Activated CD8-positive, alpha-beta memory T cell treated with anti-CD3 and anti-CD28 coated beads for 36 hours (primary cell): ENCODE results near the gene WDR83. TPM values are rescaled to one million over a fixed set of nuclear protein-coding genes. Genes with fewer than 3 reads are reported as not detected.

Source experiments
- CTCF ChIA-PET: fragments of 350-600 bp; sonication (Branson Sonifier 250); formaldehyde crosslinking; loops from one replicate; lab custom pipeline; 2021; ENCODE audit warnings: antibody characterized with exemption; lab: Charles Lee
- POLR2A ChIA-PET: fragments of 350-600 bp; sonication (Branson Sonifier 250); formaldehyde crosslinking; loops from one replicate; lab custom pipeline; 2021; ENCODE audit warnings: antibody characterized with exemption; lab: Charles Lee
- total RNA-seq, 2 experiments: library from RNA; stranded (reverse); gene quantifications; one replicate each; pipeline ENCODE4 v1.2.3, GENCODE V29; 2021

Gene WDR83
- total RNA-seq, 2 experiments from 2014 or later: 22.4 to 23.7 TPM

- POLR2A ChIA-PET: interaction anchor here (0.6 kb wide), 1 partner anchor 15 kb away, joined by 3 read pairs; no protein-coding TSS in a partner anchor
- CTCF ChIA-PET: interaction anchor here (1.5 to 2.9 kb wide), 4 partner anchors 8 to 31 kb away, joined by 5 to 10 read pairs (median 8); partner anchors contain the start of gene DHPS
Observed at GRCh38 chr19:12670159-12670928, 3.7 kb downstream of the WDR83 start.

- ChIA-PET CTCF (interaction anchor here (0.6 to 2.9 kb wide), 11 partner anchors 8 to 213 kb away, joined by 3 to 9 read pairs (median 4); partner anchors contain the start of genes DHPS, FBXW9 and TNPO2), POLR2A (interaction anchor here (1.0 kb wide), 1 partner anchor 9 kb away, joined by 3 read pairs; the partner anchor contains the start of gene DHPS)
Observed at GRCh38 chr19:12672744-12673143, 6.1 kb downstream of the WDR83 start.

- ChIA-PET CTCF (interaction anchor here (1.1 kb wide), 1 partner anchor 35 kb away, joined by 6 read pairs; no protein-coding TSS in a partner anchor), POLR2A (no interaction called here)
Observed at GRCh38 chr19:12675399-12675798, 8.8 kb downstream of the WDR83 start.

- POLR2A ChIA-PET: no interaction called here
- CTCF ChIA-PET: interaction anchor here (1.1 to 1.4 kb wide), 5 partner anchors 10 to 172 kb away, joined by 3 to 9 read pairs (median 3); partner anchors contain the start of genes MAN2B1 and WDR83
Observed at GRCh38 chr19:12675940-12676339, 9.3 kb downstream of the WDR83 start.

- ChIA-PET CTCF (interaction anchor here (0.6 to 1.4 kb wide), 7 partner anchors 10 to 443 kb away, joined by 3 to 9 read pairs (median 3); partner anchors contain the start of genes MAN2B1, TRIR and WDR83), POLR2A (no interaction called here)
Observed at GRCh38 chr19:12676384-12676792, 9.8 kb downstream of the WDR83 start.

GRCh38 chr19:12676928-12677327 lies 10.3 kb downstream of the WDR83 start:
- ChIA-PET CTCF (interaction anchor here (0.6 to 2.2 kb wide), 8 partner anchors 8 to 444 kb away, joined by 3 to 10 read pairs (median 3); partner anchors contain the start of genes MAN2B1, TRIR and WDR83), POLR2A (no interaction called here)

- CTCF ChIA-PET: interaction anchor here (2.2 kb wide), 1 partner anchor 9 kb away, joined by 10 read pairs; a partner anchor contains a TSS
- POLR2A ChIA-PET: interaction anchor here (0.5 to 0.7 kb wide), 4 partner anchors 17 to 829 kb away, joined by 3 to 4 read pairs (median 3); no protein-coding TSS in a partner anchor
Observed at GRCh38 chr19:12678039-12678438, 11.4 kb downstream of the WDR83 start.

- POLR2A ChIA-PET: interaction anchor here (0.8 to 1.6 kb wide), 2 partner anchors 113 to 1245 kb away, joined by 3 to 5 read pairs; partner anchors contain the start of gene PRKCSH
- CTCF ChIA-PET: interaction anchor here (1.1 to 1.8 kb wide), 3 partner anchors 9 to 98 kb away, joined by 3 to 6 read pairs (median 5); partner anchors contain the start of gene TRIR
Observed at GRCh38 chr19:12680034-12680433, 13.4 kb downstream of the WDR83 start.

- CTCF ChIA-PET: interaction anchor here (0.6 to 1.8 kb wide), 9 partner anchors 9 to 118 kb away, joined by 3 to 9 read pairs (median 4); partner anchors contain the start of genes FBXW9, JUNB, MAN2B1 and WDR83
- POLR2A ChIA-PET: interaction anchor here (0.6 to 1.6 kb wide), 11 partner anchors 9 to 1306 kb away, joined by 3 to 7 read pairs (median 4); partner anchors contain the start of gene TNPO2
Observed at GRCh38 chr19:12681074-12681987, 14.7 kb downstream of the WDR83 start, which contains the start of gene DHPS. TSS of gene DHPS (minus strand) at chr19:12681880. CDS start at chr19:12681766, 114 bp downstream.

- ChIA-PET CTCF (no interaction called here), POLR2A (interaction anchor here (0.6 to 1.3 kb wide), 3 partner anchors 10 to 48 kb away, joined by 3 to 21 read pairs (median 3); partner anchors contain the start of gene FBXW9)
Observed at GRCh38 chr19:12685831-12686230, 19.2 kb downstream of the WDR83 start.

GRCh38 chr19:12687496-12688196 lies 21.0 kb downstream of the WDR83 start, which contains the start of gene GNG14:
TSS of gene GNG14 (plus strand) at chr19:12687998. CDS start at chr19:12688049, 51 bp downstream.
- POLR2A ChIA-PET: interaction anchor here (0.6 kb wide), 1 partner anchor 160 kb away, joined by 3 read pairs; no protein-coding TSS in a partner anchor
- CTCF ChIA-PET: interaction anchor here (1.1 kb wide), 1 partner anchor 124 kb away, joined by 3 read pairs; no protein-coding TSS in a partner anchor

- ChIA-PET POLR2A (no interaction called here), CTCF (no interaction called here)
Observed at GRCh38 chr19:12689012-12689411, 22.4 kb downstream of the WDR83 start.

GRCh38 chr19:12689581-12690216 lies 23.1 kb downstream of the WDR83 start:
- ChIA-PET POLR2A (no interaction called here), CTCF (interaction anchor here (1.2 kb wide), 1 partner anchor 158 kb away, joined by 3 read pairs; no protein-coding TSS in a partner anchor)

GRCh38 chr19:12692960-12693359 lies 26.4 kb downstream of the WDR83 start:
- POLR2A ChIA-PET: no interaction called here
- CTCF ChIA-PET: no interaction called here

- ChIA-PET CTCF (no interaction called here), POLR2A (interaction anchor here (1.0 kb wide), 1 partner anchor 28 kb away, joined by 7 read pairs; no protein-coding TSS in a partner anchor)
Observed at GRCh38 chr19:12694641-12695040, 28.0 kb downstream of the WDR83 start.

- ChIA-PET CTCF (interaction anchor here (1.2 kb wide), 1 partner anchor 66 kb away, joined by 4 read pairs; no protein-coding TSS in a partner anchor), POLR2A (interaction anchor here (0.7 kb wide), 1 partner anchor 17 kb away, joined by 4 read pairs; no protein-coding TSS in a partner anchor)
Observed at GRCh38 chr19:12695096-12695495, 28.5 kb downstream of the WDR83 start.
